Activated T-cell treated with anti-CD3 and anti-CD28 coated beads for 1 hour (primary cell): Measurements from ENCODE around the gene VIL1.

ENCODE experiments used
- DNase-seq: peaks from one replicate; pipeline ENCODE4 v3.0.0-alpha.2; 2020; ENCODE audit warnings: low read depth

The VIL1 gene

GRCh38 chr2:218438596-218438995 is 19.7 kb downstream of the VIL1 start:
- no peak for DNase-seq

GRCh38 chr2:218444692-218445357 is 25.9 kb downstream of the VIL1 start:
- no peak for DNase-seq

- DNase-seq: no peak
Observed at GRCh38 chr2:218445602-218446001, 26.7 kb downstream of the VIL1 start.

- DNase-seq: no peak
Observed at GRCh38 chr2:218446547-218446946, 27.6 kb downstream of the VIL1 start.

GRCh38 chr2:218447072-218447471 is 28.1 kb downstream of the VIL1 start:
- no peak for DNase-seq

GRCh38 chr2:218448934-218449333 is 30.0 kb downstream of the VIL1 start:
- DNase-seq: no peak

GRCh38 chr2:218452079-218452478 is 33.2 kb downstream of the VIL1 start:
- DNase-seq: no peak

- DNase-seq: no peak
Observed at GRCh38 chr2:218456849-218457248, 37.9 kb downstream of the VIL1 start.

GRCh38 chr2:218458598-218458997 is 39.7 kb downstream of the VIL1 start:
- DNase-seq: no peak

GRCh38 chr2:218465987-218466633 is 47.2 kb downstream of the VIL1 start:
- no peak for DNase-seq

GRCh38 chr2:218470448-218470847 is 51.5 kb downstream of the VIL1 start:
- DNase-seq: no peak

GRCh38 chr2:218471036-218471435 is 52.1 kb downstream of the VIL1 start:
- no peak for DNase-seq

- no peak for DNase-seq
Observed at GRCh38 chr2:218471982-218472381, 53.1 kb downstream of the VIL1 start.

GRCh38 chr2:218472988-218473387 is 54.1 kb downstream of the VIL1 start:
- DNase-seq: no peak

- no peak for DNase-seq
Observed at GRCh38 chr2:218474527-218474926, 55.6 kb downstream of the VIL1 start.

- no peak for DNase-seq
Observed at GRCh38 chr2:218476676-218477075, 57.8 kb downstream of the VIL1 start.

- no peak for DNase-seq
Observed at GRCh38 chr2:218477247-218477646, 58.3 kb downstream of the VIL1 start.

- DNase-seq: no peak
Observed at GRCh38 chr2:218478544-218478943, 59.6 kb downstream of the VIL1 start.

GRCh38 chr2:218479595-218479994 is 60.7 kb downstream of the VIL1 start:
- DNase-seq: no peak

GRCh38 chr2:218482651-218483050 is 63.7 kb downstream of the VIL1 start:
- no peak for DNase-seq

GRCh38 chr2:218485986-218486667 is 67.2 kb downstream of the VIL1 start:
- DNase-seq: no peak

- no peak for DNase-seq
Observed at GRCh38 chr2:218500501-218501060, 81.7 kb downstream of the VIL1 start.

- DNase-seq: no peak
Observed at GRCh38 chr2:218501665-218502064, 82.7 kb downstream of the VIL1 start.
